DOHH2 (cell line): ENCODE data around the gene TAAR2.

Experiments
- EZH2phosphoT487 ChIP-seq: fragments of 200-600 bp; sonication (generic); IDR thresholded peaks from 2 replicates; pipeline ENCODE4 v1.6.1; 2017; ENCODE audit warnings: borderline replicate concordance, mild to moderate bottlenecking, antibody characterized with exemption, low read length, moderate library complexity, mixed read lengths
- TF ChIP-seq, protein P1 (sequence below): fragments of 200-600 bp; sonication (generic); IDR thresholded peaks from one replicate; pipeline ENCODE4 v1.5.1; 2014; ENCODE audit warnings: antibody characterized with exemption, mild to moderate bottlenecking, low read depth, low read length; ENCODE audit not compliant: poor library complexity, severe bottlenecking

DNA sequence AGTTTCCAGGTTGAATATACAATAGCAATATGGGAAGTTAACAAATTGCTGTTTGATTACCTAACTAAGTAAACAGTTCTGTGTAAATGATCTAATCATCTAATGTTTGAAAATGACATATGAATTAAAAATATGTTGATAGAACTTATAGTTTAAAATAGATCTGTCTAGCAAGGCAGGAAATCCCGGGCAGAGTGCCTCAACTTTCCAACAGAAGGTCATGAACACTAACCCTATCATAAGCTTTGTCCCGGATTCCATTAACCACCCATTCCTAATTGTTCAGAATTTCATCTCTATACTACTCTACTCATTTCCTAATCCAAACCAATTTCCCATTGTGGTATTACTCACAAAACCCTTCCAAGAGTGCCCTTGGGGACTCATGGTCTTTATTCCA, 24.8 kb upstream of the TAAR2 start:
- TF ChIP-seq, protein P1, sequence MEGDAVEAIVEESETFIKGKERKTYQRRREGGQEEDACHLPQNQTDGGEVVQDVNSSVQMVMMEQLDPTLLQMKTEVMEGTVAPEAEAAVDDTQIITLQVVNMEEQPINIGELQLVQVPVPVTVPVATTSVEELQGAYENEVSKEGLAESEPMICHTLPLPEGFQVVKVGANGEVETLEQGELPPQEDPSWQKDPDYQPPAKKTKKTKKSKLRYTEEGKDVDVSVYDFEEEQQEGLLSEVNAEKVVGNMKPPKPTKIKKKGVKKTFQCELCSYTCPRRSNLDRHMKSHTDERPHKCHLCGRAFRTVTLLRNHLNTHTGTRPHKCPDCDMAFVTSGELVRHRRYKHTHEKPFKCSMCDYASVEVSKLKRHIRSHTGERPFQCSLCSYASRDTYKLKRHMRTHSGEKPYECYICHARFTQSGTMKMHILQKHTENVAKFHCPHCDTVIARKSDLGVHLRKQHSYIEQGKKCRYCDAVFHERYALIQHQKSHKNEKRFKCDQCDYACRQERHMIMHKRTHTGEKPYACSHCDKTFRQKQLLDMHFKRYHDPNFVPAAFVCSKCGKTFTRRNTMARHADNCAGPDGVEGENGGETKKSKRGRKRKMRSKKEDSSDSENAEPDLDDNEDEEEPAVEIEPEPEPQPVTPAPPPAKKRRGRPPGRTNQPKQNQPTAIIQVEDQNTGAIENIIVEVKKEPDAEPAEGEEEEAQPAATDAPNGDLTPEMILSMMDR = no peak
- TF ChIP-seq EZH2phosphoT487 = no peak
